ENCODE data around the gene MUC7. TPM values are rescaled to one million over a fixed set of nuclear protein-coding genes. Genes with fewer than 3 reads are reported as not detected.

MUC7 gene
- total RNA-seq, 1 donor: not detected

DNA sequence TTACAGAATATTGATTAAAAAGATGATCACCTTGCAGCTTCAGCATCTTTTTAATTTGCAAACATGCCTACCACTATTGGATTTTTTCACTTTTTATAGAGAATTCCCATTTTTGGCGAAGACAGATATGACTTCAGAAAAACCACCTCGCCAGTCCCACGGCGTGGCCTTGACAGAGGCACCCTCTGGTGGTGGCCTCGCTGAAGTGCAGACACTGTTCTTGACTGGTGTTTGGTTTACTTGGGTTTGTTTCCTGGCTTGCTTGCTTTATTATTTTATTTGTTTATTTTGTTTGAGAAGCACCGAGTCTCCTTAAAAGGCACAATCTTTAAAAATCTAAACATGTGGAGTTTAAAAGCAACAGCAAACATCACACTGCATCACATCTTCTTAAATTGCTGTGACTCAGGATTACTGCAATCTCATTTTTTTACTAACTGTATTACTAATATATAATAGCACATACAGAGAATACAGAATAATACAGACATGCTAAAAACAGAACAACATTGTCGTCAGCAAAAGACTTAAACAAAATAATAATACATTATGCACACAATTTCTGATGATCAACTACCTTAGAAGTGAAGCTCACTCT, 33.3 kb downstream of the MUC7 start:
- H3K4me3 ChIP-seq (ENCODE audit: low read depth, low read length): no peak overlapping the region
- DNase-seq (ENCODE audit: low read depth): peak; percentile 57
- TF ChIP-seq, protein P1, sequence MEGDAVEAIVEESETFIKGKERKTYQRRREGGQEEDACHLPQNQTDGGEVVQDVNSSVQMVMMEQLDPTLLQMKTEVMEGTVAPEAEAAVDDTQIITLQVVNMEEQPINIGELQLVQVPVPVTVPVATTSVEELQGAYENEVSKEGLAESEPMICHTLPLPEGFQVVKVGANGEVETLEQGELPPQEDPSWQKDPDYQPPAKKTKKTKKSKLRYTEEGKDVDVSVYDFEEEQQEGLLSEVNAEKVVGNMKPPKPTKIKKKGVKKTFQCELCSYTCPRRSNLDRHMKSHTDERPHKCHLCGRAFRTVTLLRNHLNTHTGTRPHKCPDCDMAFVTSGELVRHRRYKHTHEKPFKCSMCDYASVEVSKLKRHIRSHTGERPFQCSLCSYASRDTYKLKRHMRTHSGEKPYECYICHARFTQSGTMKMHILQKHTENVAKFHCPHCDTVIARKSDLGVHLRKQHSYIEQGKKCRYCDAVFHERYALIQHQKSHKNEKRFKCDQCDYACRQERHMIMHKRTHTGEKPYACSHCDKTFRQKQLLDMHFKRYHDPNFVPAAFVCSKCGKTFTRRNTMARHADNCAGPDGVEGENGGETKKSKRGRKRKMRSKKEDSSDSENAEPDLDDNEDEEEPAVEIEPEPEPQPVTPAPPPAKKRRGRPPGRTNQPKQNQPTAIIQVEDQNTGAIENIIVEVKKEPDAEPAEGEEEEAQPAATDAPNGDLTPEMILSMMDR (IDR thresholded peaks at IDR 0.05; ENCODE audit: insufficient read depth, low read length): peak; percentile 99

DNA sequence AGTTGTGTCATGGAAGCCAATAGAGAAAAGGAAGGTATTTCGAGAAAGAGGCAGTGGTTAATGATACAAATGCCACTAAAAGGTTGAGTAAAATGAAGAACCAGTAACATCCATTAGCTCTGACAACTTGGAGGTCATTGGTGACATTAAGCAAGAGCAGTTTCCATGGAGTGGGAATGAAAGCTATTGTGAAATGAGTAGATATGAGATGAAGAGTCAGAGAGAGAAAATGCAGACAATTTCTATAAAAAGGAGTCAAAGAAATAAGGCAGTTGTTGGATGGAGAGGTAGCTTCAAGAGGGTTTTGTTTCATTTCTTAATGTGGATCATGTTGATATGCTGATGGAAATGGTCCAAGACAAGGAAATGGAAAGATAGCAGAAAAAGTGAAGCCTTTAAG, 36.8 kb downstream of the MUC7 start:
- TF ChIP-seq, protein P1 (IDR thresholded peaks at IDR 0.05; ENCODE audit: insufficient read depth, low read length): no peak
- H3K4me3 ChIP-seq (ENCODE audit: low read depth, low read length): no peak overlapping the region
- DNase-seq (ENCODE audit: low read depth): peak; percentile 68

DNA sequence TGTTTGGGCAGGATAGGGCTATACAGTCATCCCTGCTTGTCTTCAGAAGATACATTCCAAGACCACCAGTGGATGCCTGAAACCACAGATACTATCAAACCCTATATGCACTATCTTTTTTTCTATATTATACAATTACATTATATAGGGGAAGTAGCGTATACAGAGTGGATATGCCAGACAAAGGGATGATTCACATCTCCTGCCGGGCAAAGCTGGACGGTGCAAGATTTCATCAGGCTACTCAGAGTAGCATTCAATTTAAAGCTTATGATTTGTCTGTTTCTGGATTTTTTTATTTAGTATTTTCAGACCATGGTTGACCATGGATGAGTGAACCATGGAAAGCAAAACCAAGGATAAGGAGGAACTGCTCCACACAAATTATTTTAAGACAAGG, 39.4 kb downstream of the MUC7 start:
- TF ChIP-seq, protein P1 (IDR thresholded peaks at IDR 0.05; ENCODE audit: insufficient read depth, low read length): no peak
- no peak overlapping the region for H3K4me3 ChIP-seq (ENCODE audit: low read depth, low read length)
- DNase-seq (ENCODE audit: low read depth): no peak

DNA sequence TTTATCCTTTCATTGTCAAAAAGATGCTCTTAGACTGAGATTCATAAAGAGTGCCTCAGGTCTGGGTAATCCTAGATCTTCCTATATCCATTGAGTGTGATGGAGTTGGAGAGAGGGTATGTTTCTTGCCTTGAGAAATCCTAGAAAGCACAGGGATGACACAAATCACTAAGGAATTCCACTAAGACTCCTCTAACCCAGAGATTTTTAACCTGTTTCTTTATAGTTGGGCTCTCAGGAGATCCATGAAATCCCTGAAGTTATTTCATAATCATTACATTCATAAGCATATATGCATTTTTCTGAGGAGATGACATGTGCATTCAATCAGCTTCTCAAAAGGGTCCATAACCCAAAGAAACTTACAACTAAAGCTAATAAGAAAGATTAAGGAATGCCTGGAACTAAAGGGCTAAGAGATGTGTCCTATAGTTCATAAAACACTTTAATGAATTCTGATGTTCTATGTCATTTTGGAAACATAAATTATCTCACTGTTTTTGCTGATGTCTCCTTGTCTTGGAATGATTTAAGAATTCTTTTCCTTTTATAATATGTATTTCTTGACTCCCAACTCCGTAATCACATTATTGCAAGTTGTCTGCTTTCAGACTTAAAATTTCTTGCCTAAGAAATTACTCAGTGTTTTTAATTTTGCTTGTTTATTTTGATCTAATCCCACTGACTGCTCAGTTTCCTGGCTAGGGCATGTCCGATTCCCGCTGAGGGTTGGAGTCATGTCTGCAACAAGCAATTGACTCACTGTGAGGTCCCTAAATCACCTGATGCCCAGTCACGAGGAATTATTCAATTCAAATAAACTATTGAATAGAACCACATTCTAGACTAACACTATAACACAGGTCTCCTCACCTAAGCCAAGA, 43.6 kb downstream of the MUC7 start:
- H3K4me3 ChIP-seq (ENCODE audit: low read depth, low read length): no peak overlapping the region
- TF ChIP-seq, protein P1 (IDR thresholded peaks at IDR 0.05; ENCODE audit: insufficient read depth, low read length): no peak
- DNase-seq (ENCODE audit: low read depth): peak; percentile 53

DNA sequence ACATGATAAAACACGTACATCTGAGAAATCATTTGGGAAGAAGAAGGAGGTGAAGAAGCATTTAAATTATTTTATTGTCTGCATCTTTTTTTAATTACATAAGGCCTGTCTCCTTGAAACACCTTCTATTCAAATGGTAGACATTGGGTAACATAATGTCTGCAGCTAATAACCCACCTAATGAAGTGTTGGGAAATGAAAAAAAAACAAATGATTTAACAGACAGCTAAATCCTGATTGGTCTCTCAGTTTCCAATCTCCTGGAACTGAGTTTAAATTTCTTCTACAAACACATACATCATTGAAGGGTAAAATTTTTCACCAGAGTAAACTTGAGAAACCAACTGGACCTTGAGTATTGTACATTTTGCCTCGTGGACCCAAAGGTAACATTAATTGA, 46.3 kb downstream of the MUC7 start, which contains the start of gene AMTN:
Gene AMTN, plus strand, starts transcription at position 301 of the 400 bp plus-strand sequence. CDS start 209 bp downstream, outside the sequence.
- TF ChIP-seq, protein P1 (IDR thresholded peaks at IDR 0.05; ENCODE audit: insufficient read depth, low read length): no peak
- no peak within 1 kb of the TSS for H3K4me3 ChIP-seq (ENCODE audit: low read depth, low read length)
- DNase-seq (ENCODE audit: low read depth): no peak

DNA sequence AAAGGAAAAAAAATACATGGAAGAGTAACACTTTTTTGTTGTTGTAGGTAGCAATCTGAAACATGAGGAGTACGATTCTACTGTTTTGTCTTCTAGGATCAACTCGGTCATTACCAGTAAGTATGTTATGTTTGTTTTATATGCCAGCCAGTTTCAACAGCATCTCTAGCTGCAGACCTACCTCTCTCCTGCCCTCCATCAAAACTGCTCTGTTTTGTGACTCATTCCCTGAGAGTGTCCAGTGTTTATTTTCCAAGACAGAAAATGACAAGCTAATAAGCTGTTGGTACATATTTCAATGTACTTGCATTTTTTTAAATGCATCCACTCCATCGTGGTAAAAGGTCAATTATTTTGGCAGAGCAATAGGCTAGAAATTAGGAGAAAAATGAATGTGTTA, 46.7 kb downstream of the MUC7 start:
- no peak overlapping the region for H3K4me3 ChIP-seq (ENCODE audit: low read depth, low read length)
- DNase-seq (ENCODE audit: low read depth): peak; percentile 14
- TF ChIP-seq, protein P1 (IDR thresholded peaks at IDR 0.05; ENCODE audit: insufficient read depth, low read length): no peak

Data from fibroblast of the aortic adventitia (primary cell).